ENCODE data around the gene NTRK3. TPM values are rescaled to one million over a fixed set of nuclear protein-coding genes. Genes with fewer than 3 reads are reported as not detected.
"Not testable (repeated sequence)": the region's sequence is repeated elsewhere in the genome, so short reads cannot be mapped to it uniquely, and the experiment has no call there.

NTRK3 gene
- total RNA-seq, 1 donor from 2014 or later: not detected

GRCh38 chr15:87849181-87849580 is 407.4 kb downstream of the NTRK3 start:
- no peaks in the 10 kb centered on the region for H3K9me3 Mint-ChIP-seq (ENCODE audit: unreplicated experiment)
- peaks cover 3% of the 10 kb centered on the region for H3K27me3 Mint-ChIP-seq (ENCODE audit: unreplicated experiment)
- no peaks in the 10 kb centered on the region for H3K36me3 Mint-ChIP-seq (ENCODE audit: unreplicated experiment)
- H3K4me3 Mint-ChIP-seq (ENCODE audit: unreplicated experiment): no peak overlapping the region
- no peak overlapping the region for H3K27ac Mint-ChIP-seq (ENCODE audit: unreplicated experiment)
- no peak for DNase-seq (ENCODE audit: extremely low spot score, unreplicated experiment)
- H3K4me1 Mint-ChIP-seq (ENCODE audit: unreplicated experiment): no peaks in the 10 kb centered on the region
- no peak for TF ChIP-seq CTCF (IDR thresholded peaks at IDR 0.05)

GRCh38 chr15:87848012-87848411 is 408.5 kb downstream of the NTRK3 start:
- no peak overlapping the region for H3K27ac Mint-ChIP-seq (ENCODE audit: unreplicated experiment)
- no peak for TF ChIP-seq CTCF (IDR thresholded peaks at IDR 0.05)
- peaks cover 3% of the 10 kb centered on the region for H3K27me3 Mint-ChIP-seq (ENCODE audit: unreplicated experiment)
- H3K4me1 Mint-ChIP-seq (ENCODE audit: unreplicated experiment): no peaks in the 10 kb centered on the region
- no peak overlapping the region for H3K4me3 Mint-ChIP-seq (ENCODE audit: unreplicated experiment)
- DNase-seq (ENCODE audit: extremely low spot score, unreplicated experiment): no peak
- H3K36me3 Mint-ChIP-seq (ENCODE audit: unreplicated experiment): no peaks in the 10 kb centered on the region
- no peaks in the 10 kb centered on the region for H3K9me3 Mint-ChIP-seq (ENCODE audit: unreplicated experiment)

GRCh38 chr15:87846746-87847145 is 409.8 kb downstream of the NTRK3 start:
- Mint-ChIP-seq H3K4me3 (ENCODE audit: unreplicated experiment) (no peak overlapping the region), H3K27ac (ENCODE audit: unreplicated experiment) (no peak overlapping the region), H3K9me3 (ENCODE audit: unreplicated experiment) (no peaks in the 10 kb centered on the region), H3K4me1 (ENCODE audit: unreplicated experiment) (no peaks in the 10 kb centered on the region), H3K36me3 (ENCODE audit: unreplicated experiment) (no peaks in the 10 kb centered on the region), H3K27me3 (ENCODE audit: unreplicated experiment) (peaks cover 3% of the 10 kb centered on the region)
- TF ChIP-seq CTCF (IDR thresholded peaks at IDR 0.05): no peak
- no peak for DNase-seq (ENCODE audit: extremely low spot score, unreplicated experiment)

- no peak for DNase-seq (ENCODE audit: extremely low spot score, unreplicated experiment)
- Mint-ChIP-seq H3K4me3 (ENCODE audit: unreplicated experiment) (no peak overlapping the region), H3K4me1 (ENCODE audit: unreplicated experiment) (no peaks in the 10 kb centered on the region), H3K27ac (ENCODE audit: unreplicated experiment) (no peak overlapping the region), H3K27me3 (ENCODE audit: unreplicated experiment) (peaks cover 3% of the 10 kb centered on the region), H3K9me3 (ENCODE audit: unreplicated experiment) (no peaks in the 10 kb centered on the region), H3K36me3 (ENCODE audit: unreplicated experiment) (no peaks in the 10 kb centered on the region)
- no peak for TF ChIP-seq CTCF (IDR thresholded peaks at IDR 0.05)
Measured at GRCh38 chr15:87843312-87843711, 413.2 kb downstream of the NTRK3 start.

GRCh38 chr15:87841426-87841998 is 415.0 kb downstream of the NTRK3 start:
- no peak for TF ChIP-seq CTCF (IDR thresholded peaks at IDR 0.05)
- Mint-ChIP-seq H3K9me3 (ENCODE audit: unreplicated experiment) (no peaks in the 10 kb centered on the region), H3K27me3 (ENCODE audit: unreplicated experiment) (no peaks in the 10 kb centered on the region), H3K4me1 (ENCODE audit: unreplicated experiment) (no peaks in the 10 kb centered on the region), H3K27ac (ENCODE audit: unreplicated experiment) (no peak overlapping the region), H3K36me3 (ENCODE audit: unreplicated experiment) (no peaks in the 10 kb centered on the region), H3K4me3 (ENCODE audit: unreplicated experiment) (no peak overlapping the region)
- DNase-seq (ENCODE audit: extremely low spot score, unreplicated experiment): no peak

GRCh38 chr15:87835830-87836229 is 420.7 kb downstream of the NTRK3 start:
- not testable (repeated sequence) for H3K4me1 Mint-ChIP-seq (ENCODE audit: unreplicated experiment); H3K27ac Mint-ChIP-seq (ENCODE audit: unreplicated experiment); H3K4me3 Mint-ChIP-seq (ENCODE audit: unreplicated experiment); H3K9me3 Mint-ChIP-seq (ENCODE audit: unreplicated experiment); H3K27me3 Mint-ChIP-seq (ENCODE audit: unreplicated experiment); H3K36me3 Mint-ChIP-seq (ENCODE audit: unreplicated experiment); DNase-seq (ENCODE audit: extremely low spot score, unreplicated experiment)

GRCh38 chr15:87833333-87833732 is 423.2 kb downstream of the NTRK3 start:
- H3K9me3 Mint-ChIP-seq (ENCODE audit: unreplicated experiment); H3K4me3 Mint-ChIP-seq (ENCODE audit: unreplicated experiment); DNase-seq (ENCODE audit: extremely low spot score, unreplicated experiment); H3K4me1 Mint-ChIP-seq (ENCODE audit: unreplicated experiment); H3K27me3 Mint-ChIP-seq (ENCODE audit: unreplicated experiment); H3K36me3 Mint-ChIP-seq (ENCODE audit: unreplicated experiment); H3K27ac Mint-ChIP-seq (ENCODE audit: unreplicated experiment): not testable (repeated sequence)

All from osteocyte (in vitro differentiated cells).